ENCODE data around the gene C1orf52.

Gene C1orf52

DNA sequence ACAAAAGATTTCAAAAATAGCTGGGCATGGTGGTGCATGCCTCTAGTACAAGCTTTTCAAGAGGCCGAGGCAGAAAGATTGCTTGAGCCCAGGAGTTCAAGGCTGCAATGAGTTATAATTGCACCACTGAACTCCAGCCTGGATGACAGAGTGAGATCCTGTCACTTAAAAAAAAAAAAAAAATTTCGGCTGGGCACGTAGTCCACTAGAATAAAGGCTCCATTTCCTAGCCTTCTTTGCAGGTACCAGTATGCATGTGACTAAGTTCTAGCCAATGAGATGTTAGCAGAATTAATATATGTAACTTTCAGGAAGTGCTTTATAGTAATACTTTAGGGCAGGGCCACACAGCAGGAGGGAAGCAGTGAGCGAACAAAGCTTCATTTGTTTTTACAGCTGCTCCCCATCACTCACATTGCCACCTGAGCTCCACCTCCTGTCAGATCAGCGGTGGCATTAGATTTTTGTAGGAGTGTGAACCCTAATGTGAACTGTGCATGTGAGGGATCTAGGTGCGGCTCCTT, 29.8 kb downstream of the C1orf52 start:
- H3K27ac ChIP-seq = no peak overlapping the region
- TF ChIP-seq, protein P1, sequence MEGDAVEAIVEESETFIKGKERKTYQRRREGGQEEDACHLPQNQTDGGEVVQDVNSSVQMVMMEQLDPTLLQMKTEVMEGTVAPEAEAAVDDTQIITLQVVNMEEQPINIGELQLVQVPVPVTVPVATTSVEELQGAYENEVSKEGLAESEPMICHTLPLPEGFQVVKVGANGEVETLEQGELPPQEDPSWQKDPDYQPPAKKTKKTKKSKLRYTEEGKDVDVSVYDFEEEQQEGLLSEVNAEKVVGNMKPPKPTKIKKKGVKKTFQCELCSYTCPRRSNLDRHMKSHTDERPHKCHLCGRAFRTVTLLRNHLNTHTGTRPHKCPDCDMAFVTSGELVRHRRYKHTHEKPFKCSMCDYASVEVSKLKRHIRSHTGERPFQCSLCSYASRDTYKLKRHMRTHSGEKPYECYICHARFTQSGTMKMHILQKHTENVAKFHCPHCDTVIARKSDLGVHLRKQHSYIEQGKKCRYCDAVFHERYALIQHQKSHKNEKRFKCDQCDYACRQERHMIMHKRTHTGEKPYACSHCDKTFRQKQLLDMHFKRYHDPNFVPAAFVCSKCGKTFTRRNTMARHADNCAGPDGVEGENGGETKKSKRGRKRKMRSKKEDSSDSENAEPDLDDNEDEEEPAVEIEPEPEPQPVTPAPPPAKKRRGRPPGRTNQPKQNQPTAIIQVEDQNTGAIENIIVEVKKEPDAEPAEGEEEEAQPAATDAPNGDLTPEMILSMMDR (conservative IDR thresholded peaks at IDR 0.05) = no peak

GRCh38 chr1:85228972-85229371, 30.5 kb downstream of the C1orf52 start:
- TF ChIP-seq, protein P1 (conservative IDR thresholded peaks at IDR 0.05) = no peak
- H3K27ac ChIP-seq = no peak overlapping the region

- H3K27ac ChIP-seq = peak overlapping the region; percentile 83
- TF ChIP-seq, protein P1 (conservative IDR thresholded peaks at IDR 0.05) = no peak
Observed at GRCh38 chr1:85225624-85226380, 33.7 kb downstream of the C1orf52 start.

DNA sequence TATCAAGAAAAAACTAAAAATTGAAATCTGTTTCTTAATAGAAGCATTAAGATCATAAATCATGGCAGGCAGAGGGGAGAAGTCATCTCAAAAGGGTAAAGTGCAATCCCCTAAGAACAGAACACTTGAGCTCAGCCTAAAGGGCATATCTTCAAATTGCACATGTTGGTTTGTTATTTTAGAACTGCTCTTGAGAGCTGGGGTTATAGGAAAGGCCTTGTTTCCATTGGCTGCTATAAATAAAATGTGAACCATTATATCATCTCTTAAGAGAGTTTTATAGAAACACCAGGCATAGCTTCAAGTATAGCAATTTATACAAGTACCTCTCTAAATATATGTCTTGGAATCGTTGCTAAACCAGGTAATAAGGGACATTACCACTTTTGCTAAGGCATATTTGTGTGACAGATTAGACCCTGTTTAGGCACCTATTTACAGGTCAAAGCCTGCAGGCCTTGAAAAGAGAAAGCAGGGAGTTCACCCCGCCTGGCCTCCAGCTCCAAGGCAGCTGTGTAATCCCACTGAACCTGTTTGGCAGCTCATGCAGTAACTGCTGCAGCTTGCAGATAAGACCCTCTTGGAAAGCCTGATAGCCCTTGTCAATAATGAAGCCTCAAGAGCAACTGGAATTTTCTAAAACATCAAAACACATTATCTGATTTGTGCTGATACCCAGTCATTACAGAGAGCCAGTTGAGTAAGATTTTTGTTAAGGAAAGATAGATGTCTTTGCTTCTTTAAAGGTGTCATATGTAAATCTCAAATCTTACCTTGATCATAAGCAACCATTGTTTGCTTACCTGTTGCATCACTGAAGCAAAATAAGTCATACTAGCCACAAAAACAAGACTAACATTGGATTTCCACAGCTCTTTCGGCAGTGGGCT, 34.5 kb downstream of the C1orf52 start:
- peak overlapping the region; percentile 83 for H3K27ac ChIP-seq
- TF ChIP-seq, protein P1 (conservative IDR thresholded peaks at IDR 0.05) = no peak

DNA sequence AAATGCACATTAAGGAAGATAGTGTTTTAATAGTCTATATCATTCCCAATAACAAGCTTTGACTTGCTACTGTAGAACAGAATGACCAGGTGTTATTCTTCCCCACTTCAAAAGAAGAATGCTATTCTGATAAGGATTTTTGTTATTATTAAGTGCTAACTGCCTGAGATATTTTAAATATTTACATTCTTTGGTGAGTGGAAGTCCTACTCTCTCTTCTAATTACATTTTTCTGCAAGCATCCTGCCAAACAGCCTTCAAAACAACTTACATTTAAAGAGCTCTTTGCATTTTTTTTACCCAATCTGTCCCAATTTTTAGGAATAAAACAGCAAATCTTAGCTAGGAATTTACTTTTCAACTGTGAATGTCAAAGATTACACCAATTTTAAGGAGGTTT, 35.2 kb downstream of the C1orf52 start:
- TF ChIP-seq, protein P1 (conservative IDR thresholded peaks at IDR 0.05) = no peak
- peak overlapping the region; percentile 83 for H3K27ac ChIP-seq

DNA sequence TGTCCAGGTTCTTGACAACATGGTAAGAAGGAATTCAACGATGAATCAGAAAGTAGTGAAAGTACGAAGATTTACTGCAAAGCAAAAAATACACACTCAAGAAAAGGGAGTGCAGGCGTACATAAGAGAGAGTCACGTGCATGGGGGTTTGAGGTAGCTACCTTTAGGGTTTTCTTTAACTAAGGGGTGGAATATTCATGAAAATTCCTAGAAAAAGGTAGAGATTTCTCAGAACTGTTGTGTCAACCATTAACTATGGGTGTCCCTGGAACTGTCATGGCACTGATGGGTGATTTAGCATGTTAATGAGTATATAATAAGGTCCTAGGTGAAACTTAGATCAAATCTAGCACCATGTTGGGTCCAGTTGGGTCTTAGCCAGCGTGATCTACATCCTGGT, 36.1 kb downstream of the C1orf52 start:
- peak overlapping the region; percentile 83 for H3K27ac ChIP-seq

More for the DNA sequence above, 36.1 kb downstream of the C1orf52 start:
- TF ChIP-seq, protein P1 (conservative IDR thresholded peaks at IDR 0.05) = no peak

Measured in VCaP (cell line).